GM19395 (cell line): ENCODE results near the gene ALDH3B1.

Experiments used
- ATAC-seq: cut with Tn5 transposase; IDR thresholded peaks from one replicate; pipeline ENCODE4 v1.9.1; 2021; ENCODE audit warnings: mild to moderate bottlenecking, moderate library complexity; ENCODE audit not compliant: unreplicated experiment

Gene ALDH3B1

GRCh38 chr11:68061508-68061907, 51.4 kb downstream of the ALDH3B1 start:
- ATAC-seq = no peak

GRCh38 chr11:68064926-68065325, 54.8 kb downstream of the ALDH3B1 start:
- no peak for ATAC-seq

DNA sequence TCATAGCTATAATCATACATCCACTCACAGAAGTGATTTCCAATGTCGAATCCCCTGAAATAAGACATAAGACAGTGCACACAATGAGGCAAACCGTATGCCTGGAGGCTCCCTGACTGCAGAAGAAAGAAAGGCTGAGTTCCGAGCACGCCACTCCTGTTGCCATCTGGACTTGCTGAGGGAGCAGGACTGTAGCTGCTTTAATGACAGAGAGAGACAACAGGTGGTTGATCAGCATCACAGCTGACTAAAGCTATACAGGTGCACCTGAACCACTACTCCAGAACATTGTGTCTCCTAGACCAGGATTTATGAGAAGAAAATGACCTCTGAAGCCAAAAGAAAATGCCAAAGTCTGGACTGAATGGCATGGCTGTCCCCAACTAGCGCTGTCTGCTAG, 55.7 kb downstream of the ALDH3B1 start:
- no peak for ATAC-seq

DNA sequence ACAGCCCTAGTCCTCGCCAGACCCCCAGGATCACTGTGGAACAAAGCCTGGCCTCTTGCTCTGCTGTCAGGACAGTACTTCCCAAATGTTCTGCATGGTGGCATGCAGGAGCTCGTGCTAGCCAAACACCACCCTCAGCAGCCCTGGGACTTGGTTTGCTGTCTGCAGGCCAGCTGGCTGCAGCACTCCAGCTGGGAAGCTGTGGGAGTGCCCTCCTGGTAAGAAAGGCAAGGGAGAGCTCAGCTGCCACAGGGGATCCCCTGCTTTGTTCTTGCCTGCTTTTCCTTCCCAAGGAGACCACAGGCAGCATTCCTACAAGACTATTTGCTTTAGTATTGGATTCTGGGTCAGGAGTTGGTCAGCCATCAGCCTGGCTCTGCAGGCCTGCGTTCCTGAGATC, 56.6 kb downstream of the ALDH3B1 start:
- ATAC-seq = no peak

GRCh38 chr11:68067991-68068390, 57.9 kb downstream of the ALDH3B1 start:
- ATAC-seq = no peak

DNA sequence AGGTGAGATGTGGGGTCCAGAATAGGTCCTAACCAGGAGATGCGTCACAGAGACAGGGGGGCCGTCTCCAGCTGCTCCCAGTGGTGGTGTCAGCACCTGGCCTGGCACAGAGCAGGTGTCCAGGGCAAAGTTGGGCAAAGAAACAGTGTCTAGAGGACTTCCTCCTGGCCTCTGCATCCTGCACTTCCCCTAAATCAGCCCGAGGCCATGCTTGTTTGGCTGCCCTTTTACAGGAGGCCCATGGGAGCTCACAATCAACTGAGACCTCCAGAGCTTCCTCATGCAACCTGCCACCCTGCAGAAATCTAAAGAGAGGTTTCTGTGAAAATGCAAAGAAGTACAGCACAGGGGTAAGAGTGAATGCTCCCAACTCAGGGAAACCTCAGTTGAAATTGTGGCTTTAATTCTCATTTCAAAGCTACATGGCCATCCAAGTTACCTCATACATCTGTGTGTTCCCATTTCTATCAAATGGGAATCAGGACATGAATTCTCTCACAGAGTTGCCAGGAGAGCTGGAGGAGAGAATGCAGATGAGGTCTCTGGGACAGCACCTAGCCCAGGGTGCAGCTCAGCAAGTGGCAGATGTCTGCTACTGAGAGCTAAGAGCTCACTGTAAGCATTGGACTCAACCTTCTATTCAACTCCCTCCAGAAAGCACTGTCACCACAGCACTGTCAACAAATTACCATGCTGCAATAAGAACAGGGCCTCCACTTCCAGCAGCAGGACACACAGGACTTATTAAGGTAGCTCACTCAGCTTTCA, 61.3 kb downstream of the ALDH3B1 start:
- no peak for ATAC-seq

GRCh38 chr11:68074584-68075352, 64.6 kb downstream of the ALDH3B1 start:
- no peak for ATAC-seq

DNA sequence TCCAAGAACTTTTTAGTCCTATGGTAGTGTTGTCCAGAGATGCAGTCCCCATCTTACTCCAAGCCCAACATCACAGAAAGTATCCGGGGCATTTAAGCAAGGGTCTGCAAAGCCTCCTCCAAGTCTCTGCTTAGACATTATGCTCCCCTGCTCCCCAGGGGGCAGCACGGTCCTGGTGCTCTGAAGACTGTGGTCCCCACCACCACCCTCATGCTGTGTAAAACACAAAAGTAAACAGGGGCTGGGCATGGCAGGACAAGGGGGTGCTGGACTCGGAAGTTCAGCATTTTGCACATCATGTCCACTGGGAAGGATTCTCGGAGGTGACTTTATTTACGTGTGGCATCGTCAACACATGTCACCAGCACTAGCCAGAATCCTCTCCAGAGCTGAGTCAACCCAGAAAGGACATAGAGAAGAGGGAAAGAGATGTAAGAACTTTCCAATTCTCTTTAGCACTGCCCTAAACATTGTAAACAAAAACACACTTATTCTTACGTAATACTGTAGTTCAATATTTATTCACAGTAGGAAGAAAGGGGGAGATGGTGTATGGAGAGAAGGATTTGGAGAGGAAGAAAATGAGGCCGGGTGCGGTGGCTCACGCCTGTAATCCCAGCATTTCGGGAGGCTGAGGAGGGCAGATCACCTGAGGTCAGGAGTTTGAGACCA, 66.4 kb downstream of the ALDH3B1 start:
- ATAC-seq = no peak

DNA sequence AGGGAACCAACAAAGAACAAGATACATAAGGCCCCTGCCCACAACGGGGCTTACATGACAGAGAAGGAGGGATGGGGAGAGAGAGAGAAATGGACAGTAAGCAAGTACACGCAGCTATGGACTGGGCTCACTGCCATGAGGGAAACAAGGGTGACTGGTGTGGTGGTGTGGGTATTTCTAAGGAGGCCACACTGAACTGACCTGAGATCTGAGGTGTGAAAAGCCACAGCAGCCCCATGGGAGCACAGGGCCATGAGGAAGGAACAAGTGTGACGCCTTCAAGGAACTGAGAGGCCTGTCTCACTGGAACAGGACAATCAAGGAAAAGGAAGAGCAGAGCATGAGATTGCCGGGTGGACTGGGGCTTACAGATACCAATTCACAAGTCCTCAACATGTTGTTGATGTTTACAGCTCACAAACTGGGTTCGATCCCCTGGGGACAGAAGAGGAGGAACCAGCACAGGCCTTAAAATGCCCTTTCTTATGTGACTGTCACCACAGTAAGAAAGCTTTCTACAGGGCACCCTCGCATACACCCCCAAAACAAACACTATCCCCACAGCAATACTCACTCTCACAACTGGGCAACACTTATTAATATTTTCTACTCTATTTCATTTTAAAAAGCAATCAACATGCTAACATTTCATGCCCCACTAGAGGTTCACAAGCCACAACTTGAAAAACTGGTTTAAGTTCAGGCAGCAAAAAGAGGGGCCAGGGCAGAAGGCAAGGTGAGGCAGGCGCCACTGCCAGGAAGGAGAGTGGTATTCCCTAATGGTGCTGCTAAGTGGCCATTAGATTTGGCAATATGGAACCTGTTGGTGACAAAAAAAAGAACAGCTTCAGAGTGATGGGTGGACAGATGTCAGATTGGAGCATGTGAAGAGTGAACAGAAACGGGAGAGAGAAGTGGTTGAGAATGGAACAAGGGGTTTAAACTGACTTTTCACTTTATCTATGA, 67.8 kb downstream of the ALDH3B1 start:
- no peak for ATAC-seq
